Thyroid gland (tissue), 4 donors: ENCODE results near the gene WNT7B.

Source experiments
- POLR2A ChIP-seq, 2 donors: fragments of 450-650 bp; IDR thresholded peaks; one replicate each; pipeline ENCODE4 v1.6.1; 2017; ENCODE audit warnings: antibody characterized with exemption in 2 of 2, mild to moderate bottlenecking in 2 of 2, moderate library complexity in 1 of 2
- TF ChIP-seq, protein P1 (sequence below), 6 experiments: fragments of 200-600 bp in 3 of 6; fragments of 450-650 bp in 3 of 6; sonication (generic) in 3 of 6; IDR thresholded peaks; one replicate each; pipeline ENCODE4 v1.5.1; 2016 to 2019; ENCODE audit warnings: antibody characterized with exemption in 6 of 6, mild to moderate bottlenecking in 2 of 6, inconsistent platforms in 1 of 6, moderate library complexity in 1 of 6

DNA sequence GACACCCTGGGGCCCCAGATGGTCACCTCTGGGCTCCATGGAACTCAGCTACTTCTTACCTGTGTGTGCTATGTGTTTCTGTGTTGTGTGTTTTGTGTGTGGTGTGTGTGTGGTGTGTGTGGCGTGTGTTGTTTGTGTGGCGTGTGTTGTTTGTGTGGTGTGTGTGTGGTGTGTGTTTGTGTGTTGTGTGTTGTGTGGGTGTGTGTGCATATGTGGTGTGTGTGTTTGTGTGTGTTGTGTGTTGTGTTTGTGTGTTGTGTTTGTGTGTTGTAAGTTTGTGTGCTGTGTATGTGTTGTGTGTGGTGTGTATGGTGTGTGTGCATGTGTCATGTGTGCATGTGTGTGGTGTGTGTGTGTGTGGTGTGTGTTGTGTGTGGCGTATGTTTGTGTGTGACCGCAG, 3.8 kb upstream of the WNT7B start:
- TF ChIP-seq POLR2A (IDR thresholded peaks at IDR 0.05): no peak
- TF ChIP-seq, protein P1, sequence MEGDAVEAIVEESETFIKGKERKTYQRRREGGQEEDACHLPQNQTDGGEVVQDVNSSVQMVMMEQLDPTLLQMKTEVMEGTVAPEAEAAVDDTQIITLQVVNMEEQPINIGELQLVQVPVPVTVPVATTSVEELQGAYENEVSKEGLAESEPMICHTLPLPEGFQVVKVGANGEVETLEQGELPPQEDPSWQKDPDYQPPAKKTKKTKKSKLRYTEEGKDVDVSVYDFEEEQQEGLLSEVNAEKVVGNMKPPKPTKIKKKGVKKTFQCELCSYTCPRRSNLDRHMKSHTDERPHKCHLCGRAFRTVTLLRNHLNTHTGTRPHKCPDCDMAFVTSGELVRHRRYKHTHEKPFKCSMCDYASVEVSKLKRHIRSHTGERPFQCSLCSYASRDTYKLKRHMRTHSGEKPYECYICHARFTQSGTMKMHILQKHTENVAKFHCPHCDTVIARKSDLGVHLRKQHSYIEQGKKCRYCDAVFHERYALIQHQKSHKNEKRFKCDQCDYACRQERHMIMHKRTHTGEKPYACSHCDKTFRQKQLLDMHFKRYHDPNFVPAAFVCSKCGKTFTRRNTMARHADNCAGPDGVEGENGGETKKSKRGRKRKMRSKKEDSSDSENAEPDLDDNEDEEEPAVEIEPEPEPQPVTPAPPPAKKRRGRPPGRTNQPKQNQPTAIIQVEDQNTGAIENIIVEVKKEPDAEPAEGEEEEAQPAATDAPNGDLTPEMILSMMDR (IDR thresholded peaks at IDR 0.05): no peak
